IMR-90 (cell line): Measurements from ENCODE around the gene DHX34. TPM values are rescaled to one million over a fixed set of nuclear protein-coding genes. Genes with fewer than 3 reads are reported as not detected.
A peak's percentile ranks its signal among the peaks of the same experiment; 100 is the strongest.

ENCODE experiments used
- ATAC-seq: fragments of 200-7000 bp; cut with Tn5 transposase; 2 replicates; pipeline ENCODE4 v1.9.1; 2020; ENCODE audit warnings: low read depth, mild to moderate bottlenecking, moderate library complexity
- BruUV-seq: library from RNA; stranded (reverse); fragments of 400-500 nt; replicated peaks from 2 replicates; lab custom pipeline; 2021; lab: Mats Ljungman, UMichigan
- CTCF ChIA-PET: fragments of 300-600 bp; formaldehyde crosslinking; extraction: SDS; loops from one replicate; lab custom pipeline; 2021; ENCODE audit warnings: antibody characterized with exemption; lab: Yijun Ruan, JAX
- POLR2A ChIA-PET: fragments of 300-600 bp; sonication (Branson Sonifier 250); formaldehyde crosslinking; loops from one replicate; lab custom pipeline; 2022; ENCODE audit warnings: antibody characterized with exemption; ENCODE audit not compliant: unreplicated experiment; lab: Charles Lee
- DNase-seq: peaks from one replicate; pipeline ENCODE4 v3.0.0; 2013
- H2AFZ ChIP-seq: replicated peaks from 2 replicates; pipeline ENCODE3; 2013; ENCODE audit warnings: low read length, mild to moderate bottlenecking; ENCODE audit not compliant: poor library complexity
- H2AK5ac ChIP-seq: 2 replicates; pipeline ENCODE4 v1.6.1; 2013; ENCODE audit warnings: low read depth, low read length, inconsistent platforms
- H2AK9ac ChIP-seq: replicated peaks from 2 replicates; pipeline ENCODE3; 2013; ENCODE audit warnings: mild to moderate bottlenecking, low read depth, low read length, moderate library complexity; ENCODE audit not compliant: poor library complexity
- H2BK120ac ChIP-seq: 2 replicates; pipeline ENCODE4 v1.6.1; 2013; ENCODE audit warnings: low read depth, low read length, inconsistent platforms
- H2BK15ac ChIP-seq: 3 replicates; pipeline ENCODE4 v1.6.1; 2013; ENCODE audit warnings: low read depth, low read length, inconsistent platforms
- H2BK20ac ChIP-seq: 2 replicates; pipeline ENCODE4 v1.6.1; 2013; ENCODE audit warnings: low read depth, mild to moderate bottlenecking, inconsistent platforms, low read length, moderate library complexity
- H2BK5ac ChIP-seq: 2 replicates; pipeline ENCODE4 v1.6.1; 2013; ENCODE audit warnings: mild to moderate bottlenecking, low read depth, low read length, inconsistent platforms; ENCODE audit not compliant: poor library complexity, severe bottlenecking
- H3K14ac ChIP-seq: replicated peaks from 2 replicates; pipeline ENCODE4 v1.6.1; 2013; ENCODE audit warnings: low read depth, low read length, inconsistent platforms
- H3K18ac ChIP-seq: 2 replicates; pipeline ENCODE4 v1.6.1; 2013; ENCODE audit warnings: low read depth, low read length, control low read depth
- H3K23ac ChIP-seq: 2 replicates; pipeline ENCODE4 v1.6.1; 2013; ENCODE audit warnings: low read depth, low read length, inconsistent platforms
- H3K27ac ChIP-seq: 2 replicates; pipeline ENCODE4 v1.5.1; 2013; ENCODE audit warnings: mild to moderate bottlenecking, control low read depth, low read length; ENCODE audit not compliant: insufficient read depth
- H3K27me3 ChIP-seq: 2 replicates; pipeline ENCODE4 v1.6.1; 2013; ENCODE audit warnings: low read length; ENCODE audit not compliant: control insufficient read depth, insufficient read depth
- H3K36me3 ChIP-seq: 2 replicates; pipeline ENCODE4 v1.6.1; 2013; ENCODE audit warnings: low read length, mixed read lengths; ENCODE audit not compliant: control insufficient read depth, insufficient read depth
- H3K4ac ChIP-seq: 2 replicates; pipeline ENCODE4 v1.6.1; 2013; ENCODE audit warnings: low read depth, low read length, inconsistent platforms
- H3K4me1 ChIP-seq: 2 replicates; pipeline ENCODE4 v1.6.1; 2013; ENCODE audit warnings: low read length, mixed read lengths; ENCODE audit not compliant: control insufficient read depth, insufficient read depth
- H3K4me2 ChIP-seq: 2 replicates; pipeline ENCODE4 v1.6.1; 2013; ENCODE audit warnings: low read depth, mild to moderate bottlenecking, control low read depth, low read length, moderate library complexity
- H3K4me3 ChIP-seq: 2 replicates; pipeline ENCODE4 v1.5.1; 2013; ENCODE audit warnings: low read depth, mild to moderate bottlenecking, control low read depth, low read length, moderate library complexity; ENCODE audit not compliant: insufficient read depth
- H3K56ac ChIP-seq: 2 replicates; pipeline ENCODE4 v1.6.1; 2013; ENCODE audit warnings: low read length, inconsistent platforms; ENCODE audit not compliant: insufficient read depth; ENCODE audit errors: extremely low read depth
- H3K79me1 ChIP-seq, 2 experiments: 2 replicates each; pipeline ENCODE4 v1.6.1; 2013; ENCODE audit warnings: low read length in 2 of 2, inconsistent platforms in 1 of 2, low read depth in 1 of 2
- H3K9ac ChIP-seq: 2 replicates; pipeline ENCODE4 v1.6.1; 2013; ENCODE audit warnings: low read depth, low read length, control low read depth
- H3K9me1 ChIP-seq: 2 replicates; pipeline ENCODE4 v1.6.1; 2013; ENCODE audit warnings: low read length, inconsistent platforms; ENCODE audit not compliant: insufficient read depth
- H3K9me3 ChIP-seq: 2 replicates; pipeline ENCODE4 v1.6.1; 2013; ENCODE audit warnings: low read length; ENCODE audit not compliant: control insufficient read depth, insufficient read depth
- H4K20me1 ChIP-seq: 2 replicates; pipeline ENCODE4 v1.6.1; 2013; ENCODE audit warnings: low read length, inconsistent platforms; ENCODE audit not compliant: insufficient read depth
- H4K5ac ChIP-seq: 2 replicates; pipeline ENCODE4 v1.6.1; 2013; ENCODE audit warnings: mild to moderate bottlenecking, low read depth, low read length, control low read depth
- H4K8ac ChIP-seq, 2 experiments: 2 replicates each; pipeline ENCODE4 v1.6.1; 2013; ENCODE audit warnings: low read depth in 2 of 2, low read length in 2 of 2, control low read depth in 1 of 2, inconsistent platforms in 1 of 2
- H4K91ac ChIP-seq: 2 replicates; pipeline ENCODE4 v1.6.1; 2013; ENCODE audit warnings: low read depth, low read length, inconsistent platforms; ENCODE audit not compliant: insufficient read depth
- BHLHE40 ChIP-seq: fragments of 150-350 bp; IDR thresholded peaks from 2 replicates; pipeline ENCODE4 v1.6.1; 2016; ENCODE audit warnings: mild to moderate bottlenecking, low read depth, low read length
- CEBPB ChIP-seq: IDR thresholded peaks from 2 replicates; pipeline ENCODE4 v1.6.1; 2012; ENCODE audit warnings: low read depth, low read length, improper control_type of control experiment
- CHD1 ChIP-seq: IDR thresholded peaks from 2 replicates; pipeline ENCODE4 v1.6.1; 2012; ENCODE audit warnings: low read depth, low read length, improper control_type of control experiment
- CTCF ChIP-seq: conservative IDR thresholded peaks from 2 replicates; pipeline ENCODE4 v1.5.1; 2012; ENCODE audit warnings: mild to moderate bottlenecking, low read depth, low read length, improper control_type of control experiment
- FOS ChIP-seq: fragments of 150-350 bp; IDR thresholded peaks from 2 replicates; pipeline ENCODE4 v1.6.1; 2016; ENCODE audit warnings: low read depth, low read length
- MAFK ChIP-seq: IDR thresholded peaks from 2 replicates; pipeline ENCODE4 v1.6.1; 2012; ENCODE audit warnings: low read depth, low read length, improper control_type of control experiment
- MAZ ChIP-seq: IDR thresholded peaks from 2 replicates; pipeline ENCODE4 v1.6.1; 2012; ENCODE audit warnings: low read depth, mild to moderate bottlenecking, low read length, improper control_type of control experiment, moderate library complexity, borderline replicate concordance
- MXI1 ChIP-seq: IDR thresholded peaks from 2 replicates; pipeline ENCODE4 v1.6.1; 2012; ENCODE audit warnings: low read depth, mild to moderate bottlenecking, low read length, moderate library complexity, borderline replicate concordance
- NFE2L2 ChIP-seq: fragments of 150-350 bp; IDR thresholded peaks from 2 replicates; pipeline ENCODE4 v1.6.1; 2016; ENCODE audit warnings: low read depth, mild to moderate bottlenecking, low read length
- POLR2A ChIP-seq: IDR thresholded peaks from 2 replicates; pipeline ENCODE4 v1.6.1; 2012; ENCODE audit warnings: mild to moderate bottlenecking, low read depth, low read length
- RAD21 ChIP-seq: IDR thresholded peaks from 2 replicates; pipeline ENCODE4 v1.6.1; 2012; ENCODE audit warnings: low read length, improper control_type of control experiment
- RCOR1 ChIP-seq: IDR thresholded peaks from 2 replicates; pipeline ENCODE4 v1.6.1; 2012; ENCODE audit warnings: mild to moderate bottlenecking, low read length, improper control_type of control experiment; ENCODE audit not compliant: insufficient replicate concordance
- RFX5 ChIP-seq: IDR thresholded peaks from 2 replicates; pipeline ENCODE4 v1.8.0; 2012; ENCODE audit warnings: low read depth, mild to moderate bottlenecking, low read length, moderate library complexity
- SMC3 ChIP-seq: fragments of 150-350 bp; IDR thresholded peaks from 2 replicates; pipeline ENCODE4 v1.6.1; 2016; ENCODE audit warnings: low read depth, mild to moderate bottlenecking, antibody characterized with exemption, low read length, moderate library complexity
- USF2 ChIP-seq: fragments of 150-350 bp; IDR thresholded peaks from 2 replicates; pipeline ENCODE4 v1.6.1; 2017; ENCODE audit warnings: mild to moderate bottlenecking, antibody characterized with exemption, low read length, low read depth
- WGBS, 2 experiments: methylation state at CpG; one replicate each; pipeline versions ENCODE4 v1.1.5 to v1.1.7; 2013; ENCODE audit warnings: missing lambda C conversion rate in 2 of 2; ENCODE audit not compliant: insufficient read length in 1 of 2; ENCODE audit errors: extremely low coverage in 2 of 2; 5-methylcytosine and 5-hydroxymethylcytosine counted together
- dilution Hi-C: fragments of 300-500 bp; cut with HindIII; formaldehyde crosslinking; loops from one replicate; pipeline ENCODE4 v1.14.3; 2018; ENCODE audit warnings: low sequenced_read_pairs; ENCODE audit not compliant: unreplicated experiment
- in situ Hi-C: fragments of 300-500 bp; cut with MboI; formaldehyde crosslinking; loops from 3 replicates; pipeline ENCODE4 v1.14.3; 2019; ENCODE audit warnings: low sequenced_read_pairs, inconsistent platforms, mixed read lengths
- intact Hi-C: fragments of 100-400 bp; cut with micrococcal nuclease; formaldehyde crosslinking; loops from 2 replicates; pipeline ENCODE4 v1.10.0; 2022
- polyA plus RNA-seq, 3 experiments: library from polyadenylated mRNA; depleted of rRNA; stranded (reverse); fragments of >200 nt; gene quantifications; 2 replicates each; pipeline ENCODE4 v1.2.3, GENCODE V29; 2012; ENCODE audit warnings: low replicate concordance in 1 of 3
- total RNA-seq: library from RNA; depleted of rRNA; stranded (reverse); fragments of >200 nt; gene quantifications from 2 replicates; pipeline ENCODE4 v1.2.3, GENCODE V29; 2012
- TF ChIP-seq, protein P1 (sequence below): fragments of 150-350 bp; IDR thresholded peaks from 2 replicates; pipeline ENCODE4 v1.6.1; 2016; ENCODE audit warnings: low read depth, mild to moderate bottlenecking, low read length, moderate library complexity, borderline replicate concordance

The DHX34 gene
- total and polyA plus RNA-seq, 2 of the 4 experiments (the other 2 are of a cell fraction), result 4.5 to 13.7 TPM

DNA sequence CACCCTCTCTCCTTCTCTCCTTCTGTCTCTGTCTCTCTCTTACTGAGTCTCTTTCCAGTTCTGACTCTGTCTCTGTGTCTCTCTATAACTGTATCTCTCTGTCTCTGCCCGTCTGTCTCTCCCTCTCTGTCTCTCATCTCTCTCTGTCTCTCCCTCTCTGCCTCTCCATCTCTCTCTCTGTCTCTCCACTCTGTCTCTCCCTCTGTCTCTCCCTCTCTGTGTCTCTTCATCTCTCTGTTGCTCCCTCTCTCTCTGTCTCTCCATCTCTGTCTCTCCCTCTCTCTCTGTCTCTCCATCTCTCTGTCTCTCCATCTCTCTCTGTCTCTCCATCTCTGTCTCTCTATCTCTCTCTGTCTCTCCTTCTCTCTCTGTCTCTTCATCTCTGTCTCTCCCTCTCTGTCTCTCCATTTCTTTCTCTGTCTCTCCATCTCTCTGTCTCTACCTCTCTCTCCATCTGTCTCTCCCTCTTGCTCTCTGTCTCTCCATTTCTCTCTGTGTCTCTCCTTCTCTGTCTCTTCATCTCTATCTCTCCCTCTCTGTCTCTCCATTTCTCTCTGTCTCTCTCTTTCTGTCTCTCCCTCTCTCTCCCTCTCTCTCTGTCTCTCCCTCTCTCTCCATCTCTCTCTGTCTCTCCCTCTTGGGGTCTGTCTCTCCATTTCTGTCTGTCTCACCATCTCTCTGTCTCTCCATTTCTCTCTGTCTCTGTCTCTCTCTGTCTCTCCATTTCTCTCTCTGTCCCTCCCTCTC, 73.5 kb downstream of the DHX34 start:
- Histone ChIP-seq H3K9me1 (peaks cover 5% of the 10 kb centered on the region), H2AFZ (peak overlapping the region; percentile 28), H3K27me3 (peaks cover 47% of the 10 kb centered on the region), H3K4me1 (peaks cover 8% of the 10 kb centered on the region), H3K9me3 (no peaks in the 10 kb centered on the region), H3K4ac (no peak overlapping the region), H3K4me3 (no peak overlapping the region), H2AK9ac (no peak overlapping the region), H3K23ac (peak overlapping the region; percentile 79; the same call in 1 of the 2 replicates), H3K36me3 (no peaks in the 10 kb centered on the region), H4K8ac (no peak overlapping the region), H3K18ac (no peak overlapping the region), H2BK5ac (no peak overlapping the region), H4K91ac (no peak overlapping the region), H3K4me2 (no peak overlapping the region), H2AK5ac (no peak overlapping the region), H4K20me1 (peaks cover 15% of the 10 kb centered on the region), H4K5ac (no peak overlapping the region), H3K56ac (no peak overlapping the region), H3K14ac (no peak overlapping the region), H2BK120ac (no peak overlapping the region), H3K9ac (no peak overlapping the region), H2BK15ac (no peak overlapping the region), H3K79me1 (peaks cover 6 to 13% of the 10 kb centered on the region in 2 experiments; a peak in 3 of 4 replicates), H3K27ac (no peak overlapping the region), H2BK20ac (no peak overlapping the region)
- DNase-seq, result no peak
- intact Hi-C loops, result no loop called here
- no TSS peak for BruUV-seq
- dilution Hi-C loops, result no loop called here
- ChIA-PET CTCF (no interaction called here), POLR2A (no interaction called here)
- ATAC-seq, result no peak
- in situ Hi-C loops, result no loop called here
- TF ChIP-seq MXI1, result no peak
- no peak for TF ChIP-seq BHLHE40
- no peak for TF ChIP-seq CEBPB
- TF ChIP-seq RCOR1, result no peak
- TF ChIP-seq SMC3, result no peak
- TF ChIP-seq CTCF, result no peak
- TF ChIP-seq MAFK, result no peak
- TF ChIP-seq, protein P1, sequence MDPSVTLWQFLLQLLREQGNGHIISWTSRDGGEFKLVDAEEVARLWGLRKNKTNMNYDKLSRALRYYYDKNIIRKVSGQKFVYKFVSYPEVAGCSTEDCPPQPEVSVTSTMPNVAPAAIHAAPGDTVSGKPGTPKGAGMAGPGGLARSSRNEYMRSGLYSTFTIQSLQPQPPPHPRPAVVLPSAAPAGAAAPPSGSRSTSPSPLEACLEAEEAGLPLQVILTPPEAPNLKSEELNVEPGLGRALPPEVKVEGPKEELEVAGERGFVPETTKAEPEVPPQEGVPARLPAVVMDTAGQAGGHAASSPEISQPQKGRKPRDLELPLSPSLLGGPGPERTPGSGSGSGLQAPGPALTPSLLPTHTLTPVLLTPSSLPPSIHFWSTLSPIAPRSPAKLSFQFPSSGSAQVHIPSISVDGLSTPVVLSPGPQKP, result no peak
- no peak for TF ChIP-seq NFE2L2
- no peak for TF ChIP-seq CHD1
- no peak for TF ChIP-seq USF2
- TF ChIP-seq RFX5, result no peak
- no peak for TF ChIP-seq FOS
- TF ChIP-seq MAZ, result no peak
- TF ChIP-seq POLR2A, result no peak
- no peak for TF ChIP-seq RAD21
- 0% methylated on average over 1 of the region's 1 CpG; no CpG with 5 or more reads in 1 of the 2 experiments for WGBS, 2 experiments
